Measurements from ENCODE around the gene FAM168A.

DNA sequence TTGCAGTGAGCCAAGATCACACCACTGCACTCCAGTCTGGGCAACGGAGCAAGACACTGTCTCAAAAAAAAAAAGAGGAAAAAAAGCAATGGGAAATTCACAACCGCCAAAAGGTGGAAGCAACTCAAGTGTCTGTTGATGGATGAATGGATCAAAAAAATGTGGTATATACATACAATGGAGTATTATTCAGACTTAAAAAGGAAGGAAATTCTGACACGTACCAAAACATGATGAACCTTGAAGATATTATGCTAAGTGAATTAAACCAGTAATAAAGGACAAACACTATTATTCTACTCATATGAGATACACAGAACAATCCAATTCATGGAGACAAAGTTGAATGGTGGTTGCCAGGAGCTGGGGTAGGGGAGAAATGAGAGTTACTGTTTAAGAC lies 40.9 kb downstream of the FAM168A start:
- no peak for TF ChIP-seq POLR2AphosphoS5 (IDR thresholded peaks at IDR 0.05)
- TF ChIP-seq POLR2A (IDR thresholded peaks at IDR 0.05) = no peak
- TF ChIP-seq CTCF (IDR thresholded peaks at IDR 0.05) = no peak
